ENCODE measurements around the gene COQ10A.

GRCh38 chr12:56255671-56256070, 11.1 kb upstream of the COQ10A start:
- TF ChIP-seq POLR2A (IDR thresholded peaks at IDR 0.05), result no peak
- no peak for TF ChIP-seq EP300 (IDR thresholded peaks at IDR 0.05; ENCODE audit: low read depth)
- TF ChIP-seq POLR2AphosphoS5 (IDR thresholded peaks at IDR 0.05), result no peak
